ENCODE measurements around the gene RELN. TPM values are rescaled to one million over a fixed set of nuclear protein-coding genes. Genes with fewer than 3 reads are reported as not detected.

The RELN gene
- total and polyA plus RNA-seq, 9 of the 15 experiments (the other 6 are each of a cell fraction or from before 2014, with no cell fraction given): 12.9 to 43.2 (median 18.1) TPM

- TF ChIP-seq ZNF79 (CRISPR knock-in tag; IDR thresholded peaks at IDR 0.05; ENCODE audit: low read depth) (0 out of 2 replicates have a peak, but pooled peaks have one; percentile 24), YY1 (IDR thresholded peaks at IDR 0.05; ENCODE audit: borderline replicate concordance in 1 of 3, control insufficient read depth in 1 of 3, extremely low read depth in 1 of 3, insufficient read depth in 3 of 3, insufficient read length in 1 of 3, insufficient replicate concordance in 2 of 3, low read depth in 1 of 3, low read length in 2 of 3) (peak in 1 of 3 experiments; percentile 6), GATA2 (CRISPR knock-in tag; IDR thresholded peaks at IDR 0.05) (peak; percentile 99), ZNF766 (CRISPR knock-in tag; conservative IDR thresholded peaks at IDR 0.05) (peak; percentile 98), ZNF324 (CRISPR knock-in tag; IDR thresholded peaks at IDR 0.05) (peak; percentile 54; the same call in 1 of the 2 replicates), AFF1 (IDR thresholded peaks at IDR 0.05; ENCODE audit: low read depth in 1 of 2, partially characterized antibody in 2 of 2) (peak; percentile 69 to 96), MITF (IDR thresholded peaks at IDR 0.05) (peak; percentile 45; the same call in 1 of the 2 replicates), CCAR2 (IDR thresholded peaks at IDR 0.05; ENCODE audit: low read depth, low read length) (no peak), HIVEP1 (CRISPR knock-in tag; IDR thresholded peaks at IDR 0.05) (peak; percentile 75; the same call in 1 of the 2 replicates), ZNF133 (CRISPR knock-in tag; IDR thresholded peaks at IDR 0.05) (no peak), ZHX1 (conservative IDR thresholded peaks at IDR 0.05; ENCODE audit: low read length) (no peak), CREM (IDR thresholded peaks at IDR 0.05; ENCODE audit: low read depth) (peak; percentile 94), LEF1 (IDR thresholded peaks at IDR 0.05) (peak; percentile 99), RBM17 (IDR thresholded peaks at IDR 0.05; ENCODE audit: borderline replicate concordance, low read depth, low read length) (no peak), ATF1 (CRISPR knock-in tag; IDR thresholded peaks at IDR 0.05) (no peak), ATF1 (tag; IDR thresholded peaks at IDR 0.05) (peak; percentile 91), MLLT1 (IDR thresholded peaks at IDR 0.05) (peak in 1 of 2 experiments; percentile 94; a peak in 2 of 4 replicates), POLR2B (IDR thresholded peaks at IDR 0.05; ENCODE audit: low read depth, partially characterized antibody) (no peak)
These were observed 6.6 kb upstream of the RELN start (continued) for GRCh38 chr7:103996017-103996551.
